GM18508 (cell line): ENCODE measurements around the gene SMCO2.

Experiments
- ATAC-seq: cut with Tn5 transposase; IDR thresholded peaks from one replicate; pipeline ENCODE4 v1.9.1; 2021; ENCODE audit warnings: moderate number of reproducible peaks; ENCODE audit not compliant: insufficient read depth, unreplicated experiment

SMCO2 gene

DNA sequence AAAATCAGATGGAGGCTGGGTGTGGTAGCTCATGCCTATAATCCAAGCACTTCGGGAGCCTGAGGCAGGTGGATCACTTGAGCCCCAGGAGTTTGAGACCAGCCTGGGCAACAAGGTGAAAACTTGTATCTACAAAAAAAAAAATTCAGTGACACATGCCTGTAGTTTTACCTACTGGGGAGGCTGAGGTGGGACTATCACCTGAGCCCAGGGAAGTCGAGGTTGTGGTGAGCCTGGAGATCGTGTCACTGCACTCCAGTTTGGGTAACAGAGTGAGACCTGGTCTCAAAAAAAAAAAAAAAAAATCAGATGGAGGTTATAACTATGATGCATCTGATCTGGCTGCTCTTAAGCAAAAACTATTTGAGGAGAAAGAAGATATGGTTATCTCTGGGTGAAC is 50.9 kb downstream of the SMCO2 start:
- ATAC-seq: no peak

DNA sequence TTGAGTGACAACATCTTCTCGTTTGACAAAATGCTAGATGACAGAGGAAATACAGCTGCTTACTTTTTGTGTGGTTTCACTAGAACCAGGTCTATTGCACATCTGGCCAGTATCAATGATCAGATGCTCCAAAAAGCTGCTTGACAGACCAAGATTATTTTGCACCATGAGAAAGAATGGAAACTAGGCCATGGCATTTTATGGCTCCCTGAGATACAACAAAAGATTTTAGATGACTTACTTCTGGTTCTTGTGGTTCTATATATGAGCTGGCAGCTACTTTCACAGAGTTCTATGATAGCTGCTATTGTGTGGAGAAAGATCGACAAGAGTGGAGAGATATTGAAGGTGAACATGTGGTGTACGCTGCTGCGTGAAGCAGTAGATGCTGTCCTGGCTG is 51.6 kb downstream of the SMCO2 start:
- ATAC-seq: peak; percentile 48

DNA sequence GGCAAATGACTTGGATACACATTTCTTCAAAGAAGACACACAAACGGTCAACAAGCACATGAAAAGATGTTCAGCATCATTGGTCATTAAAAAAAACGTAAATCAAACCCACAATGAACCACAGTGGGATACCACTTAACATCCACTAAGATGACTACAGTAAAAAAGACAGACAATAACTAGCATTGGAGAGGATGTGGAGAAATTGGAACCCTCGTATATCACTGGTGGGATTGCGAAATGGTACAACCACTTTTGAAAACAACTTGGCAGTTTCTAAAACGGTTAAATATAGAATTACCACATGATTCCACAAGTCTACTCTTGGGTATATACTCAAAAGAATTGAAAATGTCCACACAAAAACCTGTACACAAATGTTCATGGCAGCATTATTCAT is 52.2 kb downstream of the SMCO2 start:
- ATAC-seq: no peak

DNA sequence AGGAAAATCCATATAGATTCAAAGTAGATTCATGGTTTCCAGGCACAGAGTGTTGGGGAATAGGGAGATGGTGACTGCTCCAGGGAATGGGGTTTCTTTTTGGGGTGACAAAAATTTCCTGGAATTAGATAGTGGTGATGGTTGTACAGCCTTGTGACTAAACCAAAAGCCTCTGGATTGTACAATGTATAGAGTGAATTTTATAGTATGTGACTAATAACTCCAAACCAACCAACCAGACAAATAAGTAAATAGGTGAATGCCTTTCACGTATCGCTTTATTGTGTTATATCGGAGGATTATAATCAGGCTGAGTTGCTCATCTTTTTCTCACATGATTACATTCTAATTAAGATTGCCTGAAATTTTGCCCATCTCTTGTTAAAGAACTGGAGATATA is 52.8 kb downstream of the SMCO2 start:
- no peak for ATAC-seq

DNA sequence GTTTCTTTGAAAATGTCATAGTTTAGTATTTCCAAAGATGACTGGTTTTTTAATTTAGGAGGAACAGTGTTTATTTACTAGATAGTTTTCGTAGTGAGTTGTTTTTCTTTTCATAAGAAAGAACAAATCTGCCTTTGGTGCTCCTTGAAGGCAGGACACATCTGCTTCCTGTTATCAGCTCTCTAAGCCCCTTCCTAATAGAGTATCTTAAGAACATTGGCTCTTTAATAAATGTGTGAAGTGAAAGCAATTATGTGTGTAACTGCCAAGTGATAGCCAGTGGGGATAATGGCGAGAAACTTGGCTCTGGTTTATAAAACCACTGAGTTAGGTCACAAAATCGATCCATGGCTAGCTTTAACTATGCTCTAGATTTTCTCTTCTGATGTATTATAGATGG is 54.0 kb downstream of the SMCO2 start:
- ATAC-seq: no peak

DNA sequence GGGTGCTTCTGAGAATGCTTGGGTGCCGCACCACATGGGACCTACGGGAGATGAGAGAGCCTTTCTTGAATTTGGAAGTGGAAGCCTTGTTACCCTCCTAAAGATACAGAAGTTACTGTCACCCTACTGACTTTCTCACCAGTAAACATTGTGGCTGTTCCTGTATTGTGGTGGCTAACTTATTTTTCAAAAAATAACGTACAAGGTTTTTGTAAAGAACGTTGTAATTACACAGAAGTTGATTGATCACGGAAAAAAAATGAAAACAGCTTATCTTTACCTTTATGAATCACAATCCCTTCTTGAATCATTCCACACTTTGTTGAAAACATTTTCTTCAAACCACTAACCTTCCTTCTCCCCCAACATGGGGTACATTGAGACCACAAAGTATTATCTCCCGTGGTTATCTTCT is 55.5 kb downstream of the SMCO2 start:
- ATAC-seq: no peak

DNA sequence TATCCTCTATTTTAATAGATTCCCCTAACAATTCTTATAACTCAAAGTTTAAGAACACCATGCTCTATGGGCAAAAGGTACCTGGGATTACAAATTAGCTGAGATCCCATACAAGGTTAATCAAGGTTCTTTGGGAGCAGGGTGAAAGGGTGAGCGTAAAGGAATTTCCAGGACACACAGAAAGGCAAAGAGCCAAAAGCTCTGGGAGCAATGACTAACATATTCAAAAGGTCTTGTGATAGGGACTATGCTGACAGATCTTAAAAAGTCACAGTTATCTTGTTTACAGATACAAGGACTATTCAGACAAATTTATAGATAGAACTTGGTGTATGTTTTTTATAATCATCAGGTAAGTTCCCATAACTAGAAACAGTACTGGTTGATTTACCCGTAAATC is 58.0 kb downstream of the SMCO2 start:
- no peak for ATAC-seq

DNA sequence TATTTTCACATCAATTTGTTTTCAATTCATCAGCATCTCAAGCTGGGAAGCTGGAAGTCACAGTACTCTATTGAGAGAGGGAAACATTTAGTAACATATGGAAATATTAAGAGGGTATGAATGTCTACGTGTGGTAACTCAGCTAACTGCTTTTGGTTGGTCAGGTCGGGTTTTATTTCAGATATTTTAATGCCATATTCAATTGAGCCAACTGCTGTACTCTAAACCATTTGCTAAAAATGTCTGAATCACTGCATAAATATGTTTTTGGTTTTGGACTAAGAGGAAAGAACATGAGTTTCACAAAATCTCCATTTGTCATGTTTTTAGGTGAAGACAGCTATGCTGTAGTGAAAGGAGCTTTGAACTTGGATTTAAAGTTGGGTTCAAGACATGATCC is 58.6 kb downstream of the SMCO2 start:
- no peak for ATAC-seq

DNA sequence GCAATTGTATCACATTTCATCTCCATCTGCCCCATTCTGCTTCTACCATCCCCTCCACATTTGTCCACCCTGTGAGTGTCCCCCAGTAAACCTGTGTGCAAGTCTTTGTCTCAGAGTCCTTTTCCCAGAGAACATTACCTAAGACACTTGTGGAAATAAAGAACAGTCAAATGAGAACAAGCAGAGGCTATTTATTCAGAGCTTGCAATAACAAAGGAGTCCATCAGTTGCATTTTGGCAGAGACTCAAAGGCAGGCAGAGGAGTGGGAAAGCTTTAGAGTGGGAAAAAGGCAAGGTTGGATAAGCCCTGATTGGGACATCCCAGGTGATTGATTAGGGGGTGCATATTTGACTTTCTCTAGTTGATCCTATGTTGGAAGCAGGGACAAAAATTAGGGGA is 59.2 kb downstream of the SMCO2 start:
- no peak for ATAC-seq

DNA sequence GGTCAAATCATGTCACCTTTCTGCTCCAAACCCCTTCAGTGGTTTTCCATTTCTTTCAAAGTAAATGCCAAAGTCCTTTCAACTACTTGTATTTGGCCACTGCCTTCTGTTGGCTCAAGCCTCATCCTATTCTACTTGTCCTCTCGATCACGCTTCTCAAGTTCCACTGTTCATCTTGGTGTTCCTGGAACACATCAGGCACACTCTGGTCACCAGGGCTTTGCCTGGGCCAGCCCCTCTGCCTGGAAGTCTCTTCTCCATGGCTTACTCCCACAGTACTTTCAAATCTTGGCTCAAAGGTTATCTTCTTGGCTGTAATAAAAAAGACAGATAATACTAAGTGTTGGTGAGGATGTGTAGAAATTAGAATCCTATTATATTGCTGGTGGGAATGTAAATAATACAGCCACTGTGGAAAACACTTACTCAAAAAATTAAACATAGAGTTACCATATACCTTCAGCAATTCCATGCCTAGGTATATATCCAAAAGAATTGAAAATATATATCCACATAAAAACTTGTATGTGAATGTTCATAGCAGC is 60.2 kb downstream of the SMCO2 start:
- ATAC-seq: no peak

DNA sequence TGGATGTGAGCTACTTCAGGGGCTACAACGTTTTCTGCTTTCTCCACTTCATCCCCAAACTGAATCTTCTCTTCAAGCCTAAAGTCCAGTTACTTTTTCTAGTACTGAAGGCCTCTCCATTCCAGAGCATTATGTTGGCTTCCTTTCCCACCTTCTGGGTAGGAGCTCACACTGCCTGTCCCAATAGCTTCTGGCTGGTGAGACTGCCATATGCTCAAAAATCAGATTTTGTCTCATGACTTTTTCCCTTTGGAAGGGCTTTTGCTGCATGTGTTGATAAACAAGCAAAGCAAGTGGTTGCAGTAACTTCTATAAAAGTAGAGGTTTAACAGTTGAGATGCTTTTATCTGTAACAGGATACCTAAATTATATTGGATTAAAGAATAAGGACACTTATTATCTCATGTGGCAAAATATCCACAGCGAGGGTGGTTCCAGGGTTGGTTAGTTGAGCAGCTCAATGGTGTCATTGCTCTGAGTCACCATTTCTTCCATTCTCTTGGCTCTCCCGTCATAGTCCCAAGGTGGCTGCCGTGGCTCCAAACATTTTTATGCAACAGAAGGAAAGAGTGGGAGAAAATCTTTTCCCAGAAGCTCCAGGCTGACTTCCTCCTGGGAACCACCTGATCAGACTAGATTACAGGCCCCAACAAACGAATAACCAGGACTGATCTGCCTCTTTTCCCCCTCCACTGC is 62.3 kb downstream of the SMCO2 start:
- ATAC-seq: no peak

DNA sequence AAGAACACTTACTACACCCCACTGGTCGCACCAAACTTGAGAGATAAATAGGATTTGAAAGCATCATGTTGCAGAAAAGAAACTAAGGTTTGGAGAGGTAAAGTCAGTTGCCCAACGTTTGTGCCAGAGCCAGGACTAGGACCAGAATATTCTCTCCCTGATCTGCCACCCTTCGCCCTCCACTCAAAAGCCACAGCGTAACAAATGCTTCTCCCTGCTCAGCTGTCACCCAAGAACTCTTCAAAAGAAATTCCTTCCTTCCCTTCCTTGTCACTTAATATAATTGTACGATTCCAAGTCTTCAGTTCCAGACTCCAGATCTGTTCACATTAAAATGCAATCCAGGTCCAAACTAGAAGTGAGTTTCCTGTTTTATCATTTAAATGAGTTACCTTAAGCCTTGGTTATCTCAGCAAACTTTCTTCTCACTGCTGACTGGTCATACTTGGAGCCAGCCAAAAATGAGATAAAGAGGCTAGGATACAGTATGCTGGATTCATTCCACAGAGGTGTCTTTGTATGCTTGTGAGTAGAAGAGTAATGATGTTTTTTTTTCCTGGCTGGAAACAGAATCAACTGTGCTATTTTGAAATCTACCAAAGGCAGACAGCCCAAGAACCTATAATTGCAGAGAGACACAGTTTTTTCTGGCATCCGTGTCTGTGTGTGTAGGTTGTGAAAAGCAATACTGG is 64.6 kb downstream of the SMCO2 start:
- ATAC-seq: no peak

DNA sequence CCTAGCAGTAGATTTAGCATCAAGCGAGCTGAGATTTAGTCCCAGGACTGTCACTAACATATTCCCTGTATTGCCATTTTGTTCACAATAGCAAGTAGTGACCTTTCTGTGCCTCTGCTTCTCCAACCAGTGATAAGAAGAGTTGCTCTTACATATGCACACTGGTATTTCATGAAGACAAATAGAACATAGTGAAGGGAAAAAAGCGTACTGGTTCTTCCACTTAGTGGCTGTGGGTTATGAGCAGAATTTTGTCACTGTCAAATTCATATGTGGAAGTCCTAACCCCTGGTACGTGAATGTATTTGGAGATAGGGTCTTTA is 65.1 kb downstream of the SMCO2 start:
- ATAC-seq: no peak

DNA sequence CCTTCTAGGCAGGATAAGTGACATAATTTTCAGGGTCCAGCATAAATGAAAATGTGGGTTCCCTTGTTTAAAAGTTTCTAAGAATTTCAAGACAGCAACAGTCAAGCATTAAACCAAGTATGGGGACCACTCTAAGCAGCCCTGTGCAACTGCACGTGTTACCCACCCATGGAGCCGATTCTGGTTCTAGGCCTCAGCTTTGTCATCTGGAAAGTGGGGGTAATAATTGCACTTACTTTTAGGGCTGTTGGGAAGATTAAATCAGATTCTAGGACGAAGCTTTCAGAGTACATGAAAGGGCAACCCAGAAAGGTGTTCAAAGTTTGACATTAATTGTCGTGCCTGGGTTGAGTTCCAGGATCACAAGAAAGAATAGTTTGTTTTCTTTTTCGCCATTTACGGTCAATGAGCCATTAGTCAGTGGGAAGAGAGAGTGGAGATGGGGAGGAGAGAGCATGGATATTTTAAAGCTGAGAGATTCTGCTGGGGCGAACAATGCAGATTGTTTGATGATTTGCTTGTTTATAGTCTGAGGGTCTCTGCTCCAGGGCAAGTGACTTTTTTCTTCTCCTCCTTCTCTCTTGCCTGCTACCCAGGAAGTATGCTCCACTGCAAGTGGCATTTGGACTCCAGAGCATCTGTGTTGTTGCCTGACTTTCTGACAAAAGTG is 66.8 kb downstream of the SMCO2 start:
- ATAC-seq: no peak

DNA sequence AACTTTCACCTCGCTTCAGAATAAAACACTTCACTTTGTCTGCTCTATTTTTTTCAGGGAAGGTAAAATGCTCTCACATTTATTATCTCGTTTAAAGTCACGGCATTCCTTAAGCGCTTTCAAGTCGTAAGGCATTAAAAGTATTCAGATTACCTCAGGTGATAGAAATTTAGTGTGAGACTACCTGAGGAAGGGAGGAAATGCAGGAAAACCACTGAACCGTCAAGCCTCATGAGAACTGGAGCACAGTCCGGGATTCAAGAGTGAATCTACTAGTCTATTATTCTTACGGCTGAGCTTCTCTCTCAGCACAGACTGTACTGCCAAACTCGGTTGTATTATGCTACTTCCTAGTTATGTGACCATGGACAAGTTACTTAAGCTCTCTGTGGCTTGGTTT is 69.1 kb downstream of the SMCO2 start:
- no peak for ATAC-seq

DNA sequence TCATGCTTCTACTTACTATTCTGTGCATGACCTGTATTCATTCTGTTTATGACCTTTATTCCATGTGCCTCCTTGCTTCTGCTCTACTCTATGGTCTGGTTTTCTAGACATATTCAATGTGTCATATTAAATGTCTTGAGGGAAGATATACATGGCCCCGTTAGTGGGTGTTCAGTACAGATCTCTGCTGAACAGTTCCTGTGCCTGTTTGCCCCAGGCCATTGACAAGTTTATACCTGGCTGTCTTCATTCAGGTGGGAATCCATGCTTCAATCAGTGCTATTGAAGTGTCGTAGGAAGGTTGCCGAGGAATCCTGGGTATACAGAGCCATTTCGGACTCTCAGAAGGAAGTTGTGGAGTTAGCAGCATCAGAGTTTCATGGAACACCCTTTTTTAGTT is 70.1 kb downstream of the SMCO2 start:
- ATAC-seq: no peak

DNA sequence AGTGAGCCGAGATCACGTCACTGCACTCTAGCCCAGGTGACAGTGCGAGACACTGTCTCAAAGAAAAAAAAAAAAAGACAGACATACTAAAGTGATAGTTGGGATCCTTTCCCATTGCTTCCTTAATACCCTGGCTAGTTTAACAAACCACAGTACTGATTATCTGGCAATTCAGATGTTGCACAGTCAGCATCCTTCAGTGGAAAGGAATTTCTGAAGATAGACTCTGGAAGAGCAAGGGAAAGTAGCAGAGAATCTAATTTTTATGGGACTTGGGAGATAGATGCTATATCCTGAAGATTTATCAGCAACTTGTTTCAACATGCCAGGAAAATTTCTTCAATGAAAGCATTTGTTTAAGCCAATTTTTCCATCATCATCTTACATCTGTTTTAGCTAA is 71.0 kb downstream of the SMCO2 start:
- no peak for ATAC-seq

DNA sequence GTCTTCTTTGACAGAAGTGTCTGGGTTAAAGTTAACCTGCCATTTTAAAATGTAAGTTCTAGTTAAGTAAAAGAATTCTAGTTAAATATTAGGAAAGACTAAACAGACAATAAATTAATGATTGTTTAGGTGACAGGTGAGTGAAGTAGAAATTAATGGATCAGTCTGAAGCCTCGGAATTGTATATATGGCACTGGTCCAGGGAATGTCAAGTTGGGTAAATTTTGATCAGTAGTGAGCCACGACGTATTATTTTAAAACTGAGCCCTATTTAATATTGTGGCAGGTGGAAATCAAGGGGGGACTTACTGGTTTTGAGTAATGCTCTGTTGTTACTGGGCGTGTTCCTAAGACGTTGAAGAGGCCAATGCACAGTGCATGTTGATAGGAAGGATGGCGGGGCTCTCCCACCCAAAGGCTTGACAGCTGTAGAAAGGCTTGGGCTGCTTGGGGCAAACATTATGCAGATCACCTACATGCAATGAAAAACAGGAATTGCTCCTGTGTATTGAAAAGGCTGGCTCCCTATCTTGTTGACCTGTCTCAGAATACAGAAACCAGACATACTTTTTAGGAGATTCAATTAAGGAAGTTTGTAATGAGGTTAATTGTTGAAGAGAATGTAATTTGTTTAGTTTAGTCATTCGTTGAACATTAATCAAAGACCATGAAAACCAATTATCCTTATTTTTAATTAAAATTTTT is 71.6 kb downstream of the SMCO2 start:
- ATAC-seq: no peak

DNA sequence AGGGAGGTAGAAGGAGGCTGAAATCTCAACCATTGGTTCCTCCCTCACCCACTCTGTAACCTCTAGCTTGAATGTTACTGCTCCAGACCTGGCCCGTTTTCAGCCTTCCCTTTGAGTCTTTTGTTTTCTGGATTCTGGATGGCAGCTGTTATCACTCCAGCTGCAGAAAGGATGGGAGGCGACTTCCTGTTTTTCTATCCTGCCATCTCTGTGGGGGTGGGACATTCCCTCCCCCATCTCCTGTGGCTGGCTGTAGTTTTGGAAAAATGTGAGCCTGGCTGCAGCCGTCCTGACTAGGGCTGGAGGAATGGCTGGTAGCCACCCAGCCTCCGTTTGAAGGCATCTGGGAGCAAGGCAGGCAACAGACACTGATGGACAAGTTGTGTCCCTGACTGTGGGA is 74.5 kb downstream of the SMCO2 start:
- no peak for ATAC-seq

DNA sequence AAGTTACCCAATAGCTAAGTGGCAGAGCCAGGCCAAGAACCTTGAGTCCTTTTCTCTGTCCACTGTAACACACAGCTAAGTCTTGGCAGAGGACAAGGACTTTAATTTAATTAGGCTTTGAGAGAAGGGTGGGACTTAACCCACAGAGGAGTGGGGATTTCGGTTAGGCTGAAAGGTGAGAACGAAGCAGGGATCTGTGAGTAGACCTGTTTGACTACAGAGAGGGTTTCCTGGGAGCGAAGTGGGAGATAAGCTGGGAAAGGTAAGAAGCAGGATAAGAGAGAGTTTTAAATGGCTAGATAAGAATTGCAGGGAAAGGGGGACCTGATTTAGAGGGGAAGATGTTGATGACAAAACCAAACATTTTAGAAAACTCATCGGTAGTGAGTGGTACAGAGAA is 75.4 kb downstream of the SMCO2 start:
- ATAC-seq: no peak

DNA sequence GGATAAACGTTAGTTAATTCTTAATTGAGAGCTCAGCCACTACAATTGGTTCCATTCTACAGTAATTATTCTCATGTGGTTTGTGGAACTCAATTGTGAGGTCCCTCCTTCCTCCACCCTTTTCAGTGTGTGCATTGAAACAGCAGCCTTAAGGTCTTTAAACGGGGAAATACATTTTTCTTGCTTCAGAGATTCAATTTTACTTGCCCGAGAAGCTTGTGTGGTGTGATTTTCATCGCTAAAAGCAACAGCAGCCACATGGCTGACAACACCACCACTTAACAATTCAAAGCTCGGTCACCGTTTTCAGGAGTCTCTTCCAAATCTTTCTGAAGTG is 76.7 kb downstream of the SMCO2 start:
- ATAC-seq: peak; percentile 9
